Measurements from ENCODE around the gene CASTOR1. TPM values are rescaled to one million over a fixed set of nuclear protein-coding genes. Genes with fewer than 3 reads are reported as not detected.

The CASTOR1 gene
- total RNA-seq, 1 donor from 2014 or later = 8.5 TPM

DNA sequence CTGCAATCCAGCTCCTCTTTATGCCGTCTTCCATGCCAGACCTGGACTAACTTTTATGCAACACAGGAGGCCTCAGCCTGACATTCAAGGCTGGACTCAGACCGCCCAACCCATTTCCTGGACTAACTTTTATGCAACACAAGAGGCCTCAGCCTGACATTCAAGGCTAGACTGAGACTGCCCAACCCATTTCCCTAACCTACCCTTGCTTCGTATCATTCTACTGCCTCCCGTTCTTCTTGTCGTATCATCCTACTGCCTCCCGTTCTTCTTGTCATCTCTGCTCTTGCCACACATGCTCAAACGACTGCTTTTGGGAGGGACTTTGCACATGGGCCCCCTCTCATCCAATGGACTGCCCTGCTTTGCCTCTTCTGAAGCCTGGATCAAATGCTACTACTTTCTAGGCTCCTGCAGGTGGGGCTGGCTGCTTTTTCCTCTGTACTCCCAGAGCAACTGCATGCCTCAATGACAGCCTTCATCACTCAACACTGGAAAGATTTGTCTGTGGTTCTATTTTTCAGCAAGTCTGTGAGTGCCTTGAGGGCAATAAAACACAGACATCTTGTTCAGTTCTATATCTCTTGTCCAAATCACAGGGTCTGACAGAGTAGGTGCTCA is 29.6 kb upstream of the CASTOR1 start:
- DNase-seq = no peak

DNA sequence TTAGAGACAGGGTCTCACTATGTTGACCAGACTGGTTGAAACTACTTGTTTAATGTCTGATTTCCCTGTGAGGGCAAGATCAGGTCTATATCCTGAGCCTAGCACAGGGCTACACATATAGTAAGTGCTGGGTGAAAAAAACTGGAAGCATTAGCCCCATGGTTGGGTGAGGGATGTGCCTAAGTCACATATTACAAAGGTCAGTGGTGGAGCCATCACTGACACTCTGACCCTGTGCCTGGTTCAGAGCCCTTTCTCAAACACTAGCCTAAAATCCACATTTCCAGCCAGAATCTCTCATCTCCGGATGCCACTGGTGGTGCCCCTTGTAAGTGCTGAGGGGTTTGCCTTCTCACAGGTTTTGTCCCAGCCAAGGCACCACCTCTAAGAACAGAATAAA is 28.5 kb upstream of the CASTOR1 start:
- DNase-seq = no peak

DNA sequence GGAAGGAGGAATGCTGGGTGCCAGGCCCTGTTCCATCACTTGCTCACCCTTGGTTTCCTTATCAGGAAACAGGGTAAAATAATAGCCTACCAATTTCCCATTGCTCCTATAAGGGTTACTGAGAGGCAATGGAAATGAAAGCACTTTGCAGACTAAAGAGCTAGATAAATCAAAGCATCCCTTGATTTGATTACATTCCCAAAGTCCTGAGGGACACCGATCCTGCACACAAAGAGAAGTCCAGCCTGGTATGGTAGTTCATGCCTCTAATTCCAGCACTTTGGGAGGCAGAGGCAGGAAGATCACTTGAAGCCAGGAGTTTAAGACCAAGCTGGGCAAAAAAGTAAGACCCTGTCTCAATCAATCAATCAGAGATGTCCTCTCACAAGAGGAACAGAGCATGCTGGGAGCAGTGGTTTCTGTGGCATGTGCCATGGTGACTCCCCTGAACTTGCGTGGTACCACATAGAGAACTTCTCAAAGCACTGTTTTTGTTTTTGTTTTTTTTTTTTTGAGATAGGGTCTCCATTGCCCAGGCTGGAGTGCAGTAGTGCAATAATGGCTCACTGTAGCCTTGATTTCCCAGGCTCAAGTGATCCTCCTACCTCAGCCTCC is 26.8 kb upstream of the CASTOR1 start:
- no peak for DNase-seq

DNA sequence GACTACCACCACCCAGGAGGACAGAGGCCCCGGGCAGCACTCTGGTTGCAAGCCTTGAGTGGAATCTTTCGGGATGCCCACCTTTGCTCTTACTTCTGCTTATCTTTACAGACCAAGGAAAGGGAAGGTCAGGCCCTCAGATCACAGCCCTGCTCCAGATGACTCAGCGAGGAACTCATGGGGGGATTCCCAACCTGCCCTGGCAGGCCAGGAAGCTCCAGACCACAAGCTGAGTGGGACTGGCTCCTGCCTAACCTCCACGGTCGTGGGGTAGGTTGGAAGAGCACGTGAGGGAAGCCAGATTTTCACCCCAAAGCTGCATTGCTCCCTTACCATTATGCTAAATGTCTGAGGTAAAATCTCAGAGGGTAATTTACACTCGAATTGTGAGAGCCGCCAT is 25.6 kb upstream of the CASTOR1 start:
- DNase-seq = peak; percentile 60

DNA sequence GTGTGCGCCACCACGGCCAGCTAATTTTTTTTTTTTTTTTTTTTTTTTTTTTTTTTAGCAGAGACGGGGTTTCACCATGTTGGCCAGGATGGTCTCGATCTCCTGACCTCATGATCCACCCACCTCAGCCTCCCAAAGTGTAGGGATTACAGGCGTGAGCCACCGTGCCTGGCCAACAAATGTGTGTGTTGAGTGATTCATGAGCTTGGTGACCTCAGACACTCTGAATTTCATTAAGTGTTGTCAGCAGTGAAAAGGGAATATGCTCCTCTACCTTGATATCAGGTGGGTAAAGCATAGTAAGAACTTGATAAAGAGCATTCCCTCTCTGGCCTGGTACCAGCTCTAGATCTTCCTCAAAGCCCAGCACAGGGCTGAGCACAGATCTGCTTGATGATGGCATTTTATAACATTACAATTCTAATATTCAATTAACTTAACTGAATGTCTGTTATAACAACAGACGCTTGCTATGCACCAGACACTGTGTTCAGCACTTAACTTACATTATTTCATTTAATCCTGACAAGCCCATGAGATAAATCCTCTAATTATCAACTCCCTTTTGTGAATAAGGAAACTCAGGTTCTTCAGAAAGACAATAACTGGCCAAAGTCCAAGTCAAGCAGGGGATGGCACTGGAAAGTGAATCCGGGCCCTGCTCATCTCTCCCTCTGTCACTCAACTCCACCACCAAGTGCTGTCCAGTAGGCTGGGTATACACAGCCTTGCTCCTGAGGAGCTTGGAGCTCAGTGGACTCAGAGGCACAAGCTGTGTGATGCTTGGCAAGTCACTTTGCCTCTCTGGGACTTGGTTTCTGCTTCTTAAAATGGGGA is 24.4 kb upstream of the CASTOR1 start:
- DNase-seq = peak; percentile 15

DNA sequence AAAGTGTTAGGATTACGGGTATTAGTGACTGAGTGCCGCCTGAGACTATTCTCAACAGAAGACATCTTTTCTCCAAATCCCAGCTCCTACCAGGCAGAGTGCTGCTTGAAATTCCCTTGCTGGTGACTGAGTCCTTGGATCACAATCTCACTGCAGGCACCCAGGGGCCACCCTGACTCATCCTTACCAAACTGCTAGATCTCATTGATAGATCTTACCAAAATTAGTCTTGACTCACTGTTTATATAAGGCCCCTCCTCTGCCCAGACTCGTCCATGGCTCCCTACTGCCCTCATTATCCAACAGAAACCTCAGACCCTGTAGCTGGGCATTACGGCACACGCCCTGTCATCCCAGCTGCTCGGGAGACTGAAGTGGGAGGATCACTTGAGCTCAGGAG is 22.7 kb upstream of the CASTOR1 start:
- DNase-seq = no peak

DNA sequence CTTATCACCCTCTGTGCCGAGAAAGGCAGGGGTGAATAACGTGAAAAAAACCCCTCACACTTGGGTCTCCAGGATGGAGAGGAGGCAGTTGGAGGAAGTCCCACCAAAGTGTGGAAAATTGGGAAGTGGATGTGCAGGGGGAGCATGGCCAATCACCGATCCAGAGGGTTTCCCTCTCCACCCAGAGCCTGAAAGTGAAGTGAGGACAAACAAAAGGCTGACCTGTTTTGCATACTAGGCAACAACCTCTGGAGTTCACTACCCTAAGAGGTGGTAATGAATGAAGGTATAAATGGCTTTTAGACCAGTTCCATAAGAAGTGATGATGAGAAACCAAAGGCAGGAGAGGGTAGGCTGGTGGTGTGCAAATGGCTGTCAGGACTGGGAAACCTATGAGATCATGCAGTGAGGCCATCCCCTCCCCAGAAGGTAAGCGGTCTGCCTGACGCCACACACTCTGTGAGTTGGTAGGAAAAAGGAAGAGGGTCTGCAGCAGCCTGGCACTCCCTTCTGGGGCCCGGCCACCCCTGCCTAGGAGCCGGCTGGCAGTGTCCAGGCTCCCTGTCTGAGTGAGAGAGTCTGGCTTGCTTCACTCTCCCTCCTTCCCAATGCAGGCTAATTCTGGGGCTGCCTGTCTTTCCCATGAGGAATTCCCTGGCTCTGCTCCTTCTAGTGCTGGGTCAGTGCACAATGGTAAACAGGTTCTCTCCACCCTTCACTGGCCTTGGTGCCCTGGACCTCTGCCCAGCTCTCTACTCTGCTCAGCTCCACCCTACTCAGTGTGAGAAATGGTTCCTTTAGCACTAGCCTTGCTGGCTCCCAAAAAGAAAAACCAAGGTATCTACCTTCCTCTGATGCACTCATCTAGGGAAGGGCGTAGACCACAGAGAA is 21.8 kb upstream of the CASTOR1 start:
- no peak for DNase-seq

DNA sequence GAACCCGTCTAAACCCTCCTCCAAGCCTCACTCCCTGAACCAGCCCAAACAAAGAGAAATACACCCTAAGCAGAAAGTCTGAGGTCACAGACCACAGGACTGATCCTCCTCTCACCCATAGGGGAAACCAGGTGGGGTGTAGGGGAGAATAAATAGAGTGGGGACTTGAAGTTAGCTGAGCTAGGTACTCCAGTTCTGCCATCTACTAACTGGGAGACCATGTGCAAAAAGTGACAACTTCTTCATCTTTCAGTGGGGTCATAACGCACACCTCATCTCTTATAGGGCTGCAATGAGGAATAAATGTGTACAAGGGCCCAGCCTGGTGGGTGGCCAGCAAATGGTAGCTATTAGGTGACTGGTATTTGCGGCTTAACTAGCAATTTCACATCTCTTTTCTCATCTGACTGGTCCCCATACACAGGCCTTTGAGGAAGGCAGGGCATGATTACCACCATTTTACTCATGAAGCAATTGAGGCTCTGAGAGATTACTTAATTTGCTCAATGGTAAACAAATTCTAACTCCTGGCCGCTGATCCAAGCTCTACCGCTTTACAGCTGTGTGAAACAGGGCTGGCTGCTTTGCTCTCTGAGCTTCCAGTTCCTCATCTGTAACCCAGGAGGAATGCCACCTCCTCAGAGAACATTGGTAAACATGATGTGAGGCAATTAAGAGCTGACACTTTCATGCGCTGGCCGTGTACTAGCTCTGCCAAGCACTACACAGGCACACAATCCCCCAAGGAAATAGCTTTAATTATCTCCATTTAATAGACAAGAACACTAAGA is 20.8 kb upstream of the CASTOR1 start:
- DNase-seq = no peak

DNA sequence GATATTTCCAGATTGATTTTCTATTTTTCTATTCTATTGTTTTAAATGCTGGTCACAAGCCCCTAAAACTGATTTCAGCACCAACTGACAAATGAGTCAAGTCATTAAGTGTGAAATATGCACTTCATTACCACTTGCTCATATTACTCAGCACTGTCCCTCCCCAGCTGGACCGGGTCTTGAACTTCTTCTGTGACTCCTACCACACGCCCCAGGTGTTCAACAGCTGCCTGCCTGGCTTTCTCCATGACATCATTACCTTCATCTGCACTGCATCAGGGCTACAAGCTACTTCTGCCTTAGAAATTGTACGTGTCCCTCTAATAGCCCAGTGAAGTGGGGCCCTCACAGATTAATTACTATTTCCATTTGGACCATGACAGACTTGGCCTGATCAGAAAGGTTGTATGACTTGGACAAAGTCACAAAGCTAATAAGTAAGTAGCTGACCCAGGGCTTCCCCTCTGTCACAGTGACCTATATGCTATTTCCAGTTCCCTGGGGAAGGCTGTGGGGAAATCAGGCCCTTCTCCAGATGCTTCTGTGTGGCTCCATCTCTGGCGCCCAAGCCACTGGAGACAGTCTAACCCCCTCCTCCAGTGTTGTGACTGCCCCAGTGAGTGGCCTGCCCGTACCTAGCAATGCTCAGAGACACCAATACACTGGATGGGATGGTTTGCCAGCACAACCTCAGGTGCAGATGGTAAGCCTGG is 19.4 kb upstream of the CASTOR1 start:
- DNase-seq = peak; percentile 27

DNA sequence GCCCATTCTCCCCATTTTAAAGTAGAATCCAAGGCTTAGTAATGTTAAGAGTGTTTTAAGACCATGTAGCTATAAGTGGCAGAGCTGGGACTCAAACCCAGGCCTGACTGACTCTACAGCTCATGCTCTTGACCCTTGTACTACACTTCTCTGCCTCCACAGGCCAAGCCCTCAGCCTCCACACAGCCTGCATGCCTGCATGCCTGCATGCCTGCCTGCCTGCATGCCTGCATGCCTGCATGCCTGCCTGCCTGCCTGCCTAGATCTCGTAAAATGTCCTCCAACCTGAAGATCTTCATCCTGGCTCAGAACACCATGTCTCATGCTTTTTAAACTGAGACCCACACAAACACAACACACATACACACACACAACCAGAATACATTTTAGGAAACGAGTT is 18.8 kb upstream of the CASTOR1 start:
- DNase-seq = no peak

DNA sequence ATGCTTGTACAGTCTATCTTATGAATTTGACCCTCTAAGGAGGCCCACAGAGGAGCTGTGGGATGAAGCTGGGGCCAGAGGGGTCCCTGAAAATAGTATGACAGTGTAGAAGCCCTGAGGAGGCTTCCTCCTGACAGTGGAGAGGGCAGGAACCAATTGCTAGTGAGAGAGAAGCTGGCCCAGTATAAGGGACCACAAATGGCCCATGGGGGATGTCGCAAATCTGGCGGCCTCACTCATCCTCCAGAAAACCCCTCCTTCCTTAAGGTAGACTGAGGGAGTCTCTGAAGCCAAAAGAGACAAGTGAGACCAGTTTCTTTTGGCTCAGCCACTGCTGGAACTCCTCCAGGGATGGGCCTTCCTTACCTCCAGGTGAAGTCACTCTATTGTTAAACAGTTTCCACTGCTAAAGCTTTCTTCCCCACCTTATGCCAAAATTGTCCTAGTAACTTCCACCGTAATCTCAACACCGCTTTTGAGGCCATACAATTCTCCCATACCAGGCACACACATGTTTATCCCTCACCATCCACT is 17.8 kb upstream of the CASTOR1 start:
- DNase-seq = no peak

DNA sequence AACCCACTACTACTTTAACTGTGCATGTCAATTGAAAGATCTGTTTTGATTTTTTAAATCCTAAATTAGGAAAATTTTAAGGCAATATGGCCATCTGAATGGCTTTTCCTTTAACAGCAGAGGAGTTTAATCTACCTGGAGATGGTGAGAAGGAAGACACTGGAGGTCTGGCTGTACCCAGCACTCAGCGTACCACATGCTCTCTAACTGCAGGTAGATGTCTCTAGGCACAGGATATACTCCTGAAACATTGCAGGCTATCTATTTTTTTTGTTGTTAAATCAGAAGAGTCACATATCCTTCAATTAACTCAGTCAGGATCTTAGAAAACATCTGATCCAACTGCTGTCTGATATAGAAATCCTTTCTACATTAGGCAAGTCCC is 17.3 kb upstream of the CASTOR1 start:
- DNase-seq = no peak

DNA sequence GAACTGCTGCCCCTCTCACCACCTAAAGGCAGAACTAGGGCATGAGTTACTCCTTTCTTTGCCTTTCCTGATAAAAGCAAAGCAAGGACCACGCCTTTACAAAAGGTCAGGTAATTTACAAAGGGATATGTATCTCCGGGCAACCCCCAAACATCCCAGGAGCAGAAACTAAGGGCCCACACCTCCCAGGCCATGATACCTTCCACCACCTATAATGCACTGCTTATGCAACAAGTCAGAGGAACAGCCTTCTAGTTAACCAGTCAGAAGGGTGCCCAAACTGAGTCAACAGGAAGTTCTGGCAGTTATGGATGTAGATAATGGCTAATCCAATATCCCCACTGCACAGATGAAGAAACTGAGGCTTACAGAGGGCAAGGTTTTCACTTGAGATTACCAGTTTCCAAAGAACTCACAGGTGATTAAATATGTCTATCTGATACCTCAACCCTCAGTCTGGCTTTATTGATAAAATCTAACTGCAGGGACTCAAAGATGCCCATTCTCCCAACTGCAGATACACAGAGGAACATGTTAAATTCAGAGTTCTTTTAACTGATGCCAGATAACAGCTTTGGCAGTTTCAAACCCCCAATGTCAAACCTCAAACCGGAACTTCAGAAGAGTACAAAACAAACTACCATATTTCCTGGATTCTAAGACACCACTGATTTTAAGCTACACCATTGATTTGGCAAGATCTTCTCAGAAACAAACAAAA is 16.8 kb upstream of the CASTOR1 start:
- DNase-seq = peak; percentile 46

DNA sequence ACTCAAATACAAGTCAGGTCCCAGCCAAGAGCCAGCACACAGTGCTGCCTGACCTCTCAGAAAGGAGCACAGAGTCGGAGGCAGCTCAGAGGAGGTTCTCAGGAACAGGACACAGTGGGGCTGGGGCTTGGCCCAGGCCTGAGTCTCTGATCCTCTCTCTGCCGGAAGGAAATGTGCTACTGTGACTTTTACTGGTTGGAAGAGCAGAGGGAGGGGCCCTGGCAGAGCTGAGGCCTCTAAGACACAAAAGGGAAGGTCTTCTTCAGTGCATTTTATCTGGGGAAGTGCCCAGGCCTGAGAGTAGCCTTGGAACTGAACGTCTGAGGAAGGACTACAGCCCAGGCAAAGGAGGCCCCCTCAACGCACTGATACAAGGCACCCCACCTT is 16.2 kb upstream of the CASTOR1 start:
- DNase-seq = peak; percentile 72

DNA sequence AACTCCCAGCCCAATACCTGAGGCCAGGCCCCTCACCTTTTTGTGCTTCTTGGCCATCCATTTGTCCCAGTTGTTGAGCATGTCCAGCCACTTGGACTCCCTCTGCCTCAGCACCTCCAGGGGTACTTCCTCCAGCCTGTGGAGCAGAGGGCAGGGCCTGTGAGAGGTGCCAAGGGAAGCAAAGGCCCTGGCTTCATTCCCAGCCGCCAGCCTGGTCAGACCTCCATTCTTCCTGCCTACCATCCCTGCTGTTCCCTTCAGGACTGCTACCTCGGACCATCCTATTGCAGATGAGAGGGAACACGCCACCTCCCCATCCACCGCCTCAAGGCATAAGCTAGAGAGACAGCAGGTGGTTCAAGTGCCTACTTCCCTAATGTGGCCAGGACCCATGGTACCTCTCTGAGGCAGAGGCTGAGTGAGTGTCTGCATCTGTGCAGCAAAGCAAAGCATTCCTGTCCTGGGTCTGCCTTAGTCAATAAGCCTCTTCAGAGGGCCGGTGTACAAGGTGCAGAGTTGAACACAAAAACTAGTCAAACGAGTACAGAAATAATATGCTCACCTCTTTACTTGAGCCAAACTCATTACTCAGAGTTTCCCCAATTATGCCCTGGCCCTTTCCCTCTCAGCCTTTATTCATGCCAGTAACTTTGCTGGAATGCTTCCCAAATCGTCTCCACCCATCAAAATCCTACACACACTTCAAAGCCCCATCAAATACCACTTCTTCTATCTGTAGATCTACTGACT is 15.4 kb upstream of the CASTOR1 start:
- DNase-seq = peak; percentile 41

DNA sequence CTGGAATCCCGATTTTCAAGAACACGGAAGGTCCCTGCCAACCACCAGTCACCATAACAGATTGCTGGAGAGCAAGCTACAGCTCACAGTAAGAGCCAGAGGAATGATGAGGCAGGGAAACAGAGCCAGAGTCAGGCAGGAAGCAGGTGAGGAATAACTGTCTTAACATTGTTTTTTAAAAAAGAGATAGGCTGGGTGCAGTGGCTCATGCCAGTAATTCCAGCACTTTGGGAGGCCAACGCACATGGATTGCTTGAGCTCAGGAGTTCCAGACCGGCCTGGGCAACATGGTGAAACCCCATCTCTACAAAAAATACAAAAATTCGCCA is 13.5 kb upstream of the CASTOR1 start:
- peak; percentile 39 for DNase-seq

DNA sequence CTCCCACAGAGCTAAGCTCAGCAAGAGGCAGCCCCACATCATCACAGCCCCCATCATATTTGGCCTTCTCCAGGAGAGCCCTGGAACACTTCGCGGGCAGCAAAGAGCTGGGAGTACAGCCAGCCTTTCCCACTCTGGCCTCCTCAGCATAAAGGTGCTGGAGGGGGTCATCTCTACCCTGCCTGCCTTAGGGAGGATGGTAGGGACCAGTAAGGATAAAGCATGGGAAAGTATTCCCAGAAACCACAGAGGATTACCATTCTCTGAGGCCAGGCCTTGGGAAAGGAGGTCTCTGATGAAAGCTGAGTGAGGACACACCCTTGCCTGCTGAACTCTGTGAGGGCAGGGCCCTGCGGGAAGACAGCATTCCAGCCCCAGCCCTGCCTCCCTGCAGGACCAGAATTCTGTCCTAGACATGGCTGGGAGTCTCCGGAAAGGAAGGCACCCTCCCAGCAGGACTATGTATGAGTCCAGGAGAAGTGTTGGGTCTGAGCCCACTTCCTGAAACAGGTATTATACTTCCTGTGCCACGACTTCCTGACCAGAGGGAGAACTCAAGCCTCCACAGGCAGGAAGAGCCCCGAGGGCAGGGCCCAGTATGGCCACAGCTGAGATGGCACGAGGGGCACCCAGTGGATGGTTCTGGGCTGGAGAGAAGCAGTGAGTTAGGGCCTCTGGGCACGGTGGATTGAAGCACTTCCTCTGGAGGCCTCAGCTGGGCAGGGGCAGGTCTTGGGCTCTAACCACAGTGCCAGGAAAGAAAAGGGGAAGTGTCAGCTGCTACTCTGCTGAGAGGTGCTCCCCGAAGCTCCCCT is 12.9 kb upstream of the CASTOR1 start:
- DNase-seq = peak; percentile 13

DNA sequence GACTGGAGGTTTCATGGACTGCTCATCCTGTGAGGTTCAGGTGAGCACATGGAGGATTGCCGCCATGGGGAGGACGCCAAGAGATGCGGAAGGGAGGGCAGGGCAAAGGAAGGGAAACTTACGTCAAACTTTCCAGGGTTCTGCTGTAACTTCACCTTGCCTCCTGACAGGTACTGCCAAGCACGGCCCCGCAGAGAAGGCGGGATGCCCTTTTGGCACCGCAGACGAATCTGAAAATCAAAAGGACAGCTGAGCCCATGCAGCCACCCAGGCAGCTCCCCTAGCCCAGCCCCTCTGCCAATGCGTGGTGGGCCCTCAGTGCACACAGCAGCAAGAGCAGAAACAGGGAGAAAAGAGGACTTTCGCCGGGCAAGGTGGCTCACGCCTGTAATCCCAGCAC is 10.0 kb upstream of the CASTOR1 start:
- no peak for DNase-seq
